Activated CD8-positive, alpha-beta T cell treated with anti-CD3 and anti-CD28 coated beads for 36 hours (primary cell): ENCODE results near the gene LRRTM4. TPM values are rescaled to one million over a fixed set of nuclear protein-coding genes. Genes with fewer than 3 reads are reported as not detected.

Experiments
- ATAC-seq: fragments of 200-7000 bp; cut with Tn5 transposase; one replicate; pipeline ENCODE4 v1.10.0; 2021; ENCODE audit warnings: mild to moderate bottlenecking, moderate library complexity
- CTCF ChIA-PET: fragments of 350-600 bp; sonication (Branson Sonifier 250); formaldehyde crosslinking; loops from one replicate; lab custom pipeline; 2021; ENCODE audit warnings: antibody characterized with exemption; lab: Charles Lee
- POLR2A ChIA-PET: fragments of 350-600 bp; sonication (Branson Sonifier 250); formaldehyde crosslinking; loops from one replicate; lab custom pipeline; 2021; ENCODE audit warnings: antibody characterized with exemption; lab: Charles Lee
- DNase-seq: peaks from one replicate; pipeline ENCODE4 v3.0.0-alpha.2; 2020
- H3K27ac Mint-ChIP-seq: one replicate; pipeline ENCODE4 v1.8.0; 2021; ENCODE audit warnings: mild to moderate bottlenecking, mixed read lengths
- H3K27me3 Mint-ChIP-seq: one replicate; pipeline ENCODE4 v1.8.0; 2021; ENCODE audit warnings: mixed read lengths
- H3K36me3 Mint-ChIP-seq: one replicate; pipeline ENCODE4 v1.8.0; 2021; ENCODE audit warnings: low read depth, mixed read lengths
- H3K4me1 Mint-ChIP-seq: one replicate; pipeline ENCODE4 v1.8.0; 2021; ENCODE audit warnings: low read depth, mixed read lengths
- H3K4me3 Mint-ChIP-seq: one replicate; pipeline ENCODE4 v1.8.0; 2021; ENCODE audit warnings: mild to moderate bottlenecking, moderate library complexity, mixed read lengths
- H3K9me3 Mint-ChIP-seq: one replicate; pipeline ENCODE4 v1.8.0; 2021; ENCODE audit warnings: mixed read lengths
- intact Hi-C: fragments of 100-400 bp; cut with micrococcal nuclease; formaldehyde crosslinking; loops from one replicate; pipeline ENCODE4 v1.10.0; 2022
- total RNA-seq, 2 experiments: library from RNA; stranded (reverse); gene quantifications; one replicate each; pipeline ENCODE4 v1.2.3, GENCODE V29; 2021
- TF ChIP-seq, protein P1 (sequence below): fragments of 200-600 bp; IDR thresholded peaks from one replicate; pipeline ENCODE4 v1.8.0; 2022; ENCODE audit warnings: antibody characterized with exemption, mild to moderate bottlenecking

Gene LRRTM4
- total RNA-seq, 2 experiments from 2014 or later: not detected

DNA sequence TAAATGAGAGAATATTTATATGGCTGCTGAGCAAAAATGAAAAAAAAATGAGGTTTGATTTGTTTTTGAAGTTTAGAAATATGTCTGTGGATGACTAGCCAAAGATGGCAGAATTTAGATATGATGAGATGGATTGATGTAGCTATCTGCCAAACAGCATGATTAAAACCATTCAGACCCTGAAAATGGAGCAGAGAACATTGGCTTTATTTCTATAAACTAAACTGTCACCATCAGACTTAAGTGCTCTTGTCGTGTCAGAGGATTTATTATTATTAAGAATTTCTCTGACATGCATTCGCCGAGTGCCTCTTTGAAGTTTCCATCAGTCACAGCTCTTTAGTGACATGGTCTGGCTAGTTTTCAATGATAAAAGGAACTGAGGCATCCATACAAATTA is 151.7 kb downstream of the LRRTM4 start:
- intact Hi-C loops: no loop called here
- Mint-ChIP-seq H3K27ac (no peak overlapping the region), H3K9me3 (peaks cover 10% of the 10 kb centered on the region), H3K4me3 (no peak overlapping the region), H3K4me1 (no peaks in the 10 kb centered on the region), H3K27me3 (no peaks in the 10 kb centered on the region), H3K36me3 (no peaks in the 10 kb centered on the region)
- ATAC-seq (no peak), DNase-seq (no peak)
- TF ChIP-seq, protein P1, sequence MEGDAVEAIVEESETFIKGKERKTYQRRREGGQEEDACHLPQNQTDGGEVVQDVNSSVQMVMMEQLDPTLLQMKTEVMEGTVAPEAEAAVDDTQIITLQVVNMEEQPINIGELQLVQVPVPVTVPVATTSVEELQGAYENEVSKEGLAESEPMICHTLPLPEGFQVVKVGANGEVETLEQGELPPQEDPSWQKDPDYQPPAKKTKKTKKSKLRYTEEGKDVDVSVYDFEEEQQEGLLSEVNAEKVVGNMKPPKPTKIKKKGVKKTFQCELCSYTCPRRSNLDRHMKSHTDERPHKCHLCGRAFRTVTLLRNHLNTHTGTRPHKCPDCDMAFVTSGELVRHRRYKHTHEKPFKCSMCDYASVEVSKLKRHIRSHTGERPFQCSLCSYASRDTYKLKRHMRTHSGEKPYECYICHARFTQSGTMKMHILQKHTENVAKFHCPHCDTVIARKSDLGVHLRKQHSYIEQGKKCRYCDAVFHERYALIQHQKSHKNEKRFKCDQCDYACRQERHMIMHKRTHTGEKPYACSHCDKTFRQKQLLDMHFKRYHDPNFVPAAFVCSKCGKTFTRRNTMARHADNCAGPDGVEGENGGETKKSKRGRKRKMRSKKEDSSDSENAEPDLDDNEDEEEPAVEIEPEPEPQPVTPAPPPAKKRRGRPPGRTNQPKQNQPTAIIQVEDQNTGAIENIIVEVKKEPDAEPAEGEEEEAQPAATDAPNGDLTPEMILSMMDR: no peak
- POLR2A ChIA-PET: no interaction called here
- CTCF ChIA-PET: no interaction called here

DNA sequence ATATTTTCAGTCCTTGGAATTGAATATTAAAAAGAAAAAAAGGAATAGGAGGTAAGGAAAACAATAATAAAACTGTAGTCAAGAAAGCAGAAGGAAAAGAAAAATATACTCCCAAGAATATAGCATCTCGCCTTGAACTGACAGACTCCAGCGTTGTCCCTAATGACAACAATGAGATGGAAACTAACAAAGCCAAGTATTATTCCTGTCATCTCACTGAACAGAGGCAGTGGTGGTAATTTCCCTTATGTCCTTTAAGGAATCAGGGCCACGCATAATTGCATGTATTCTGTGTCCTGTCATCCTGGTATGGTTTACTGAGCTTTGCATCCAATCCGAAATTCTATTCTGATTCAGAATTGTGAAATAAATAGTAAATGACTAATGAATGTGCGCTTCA is 158.9 kb downstream of the LRRTM4 start:
- ChIA-PET POLR2A (no interaction called here), CTCF (no interaction called here)
- DNase-seq (no peak), ATAC-seq (no peak)
- no peak overlapping the region for H3K27ac Mint-ChIP-seq
- TF ChIP-seq, protein P1: no peak
- no peak overlapping the region for H3K4me3 Mint-ChIP-seq
- no peaks in the 10 kb centered on the region for H3K4me1 Mint-ChIP-seq
- H3K27me3 Mint-ChIP-seq: no peaks in the 10 kb centered on the region
- intact Hi-C loops: no loop called here
- no peaks in the 10 kb centered on the region for H3K36me3 Mint-ChIP-seq
- peaks cover 8% of the 10 kb centered on the region for H3K9me3 Mint-ChIP-seq

DNA sequence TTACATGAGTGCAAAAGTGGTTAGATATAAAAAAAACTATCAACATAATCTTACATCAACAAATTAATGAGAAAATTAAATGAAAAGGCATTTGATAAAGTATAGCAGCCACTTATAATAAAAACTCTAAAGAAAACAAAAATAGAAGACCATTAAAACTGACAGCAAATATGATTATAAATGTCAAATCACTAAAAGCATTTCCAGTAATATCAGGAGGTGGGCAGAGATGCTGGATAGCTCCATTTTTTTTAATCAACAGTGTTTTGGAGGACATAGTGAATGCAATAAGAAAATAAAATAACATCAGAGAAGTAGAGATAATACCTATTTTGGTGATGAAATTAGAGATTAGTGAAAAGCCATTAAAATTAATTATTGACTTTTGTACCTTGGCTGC is 173.4 kb downstream of the LRRTM4 start:
- Mint-ChIP-seq H3K4me3 (no peak overlapping the region), H3K9me3 (peaks cover 8% of the 10 kb centered on the region), H3K27ac (no peak overlapping the region), H3K4me1 (no peaks in the 10 kb centered on the region), H3K27me3 (no peaks in the 10 kb centered on the region), H3K36me3 (no peaks in the 10 kb centered on the region)
- DNase-seq (no peak), ATAC-seq (no peak)
- POLR2A ChIA-PET: no interaction called here
- CTCF ChIA-PET: no interaction called here
- TF ChIP-seq, protein P1: no peak
- intact Hi-C loops: no loop called here

DNA sequence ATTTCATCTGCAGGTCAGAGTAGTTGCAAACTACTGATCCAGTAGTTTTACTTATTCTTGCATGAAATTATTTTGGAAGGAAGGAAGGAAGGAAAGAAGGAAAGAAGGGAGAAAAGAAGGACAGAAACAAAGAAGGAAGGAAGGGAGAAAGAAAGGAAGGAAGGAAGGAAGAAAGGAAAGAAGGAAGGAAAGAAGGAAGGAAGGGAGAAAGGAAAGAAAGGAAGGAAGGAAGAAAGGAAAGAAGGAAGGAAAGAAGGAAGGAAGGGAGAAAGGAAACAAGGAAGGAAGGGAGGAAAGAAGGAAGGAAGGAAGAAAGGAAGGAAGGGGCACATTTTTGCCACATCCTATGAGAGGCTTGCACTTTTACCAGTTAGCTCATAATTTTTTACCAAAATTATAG is 186.2 kb downstream of the LRRTM4 start:
- no peaks in the 10 kb centered on the region for H3K36me3 Mint-ChIP-seq
- no peak for DNase-seq
- intact Hi-C loops: no loop called here
- no peak for ATAC-seq
- ChIA-PET CTCF (no interaction called here), POLR2A (no interaction called here)
- no peak overlapping the region for H3K27ac Mint-ChIP-seq
- no peaks in the 10 kb centered on the region for H3K27me3 Mint-ChIP-seq
- TF ChIP-seq, protein P1: no peak
- no peaks in the 10 kb centered on the region for H3K4me1 Mint-ChIP-seq
- H3K4me3 Mint-ChIP-seq: no peak overlapping the region
- H3K9me3 Mint-ChIP-seq: peaks cover 18% of the 10 kb centered on the region

DNA sequence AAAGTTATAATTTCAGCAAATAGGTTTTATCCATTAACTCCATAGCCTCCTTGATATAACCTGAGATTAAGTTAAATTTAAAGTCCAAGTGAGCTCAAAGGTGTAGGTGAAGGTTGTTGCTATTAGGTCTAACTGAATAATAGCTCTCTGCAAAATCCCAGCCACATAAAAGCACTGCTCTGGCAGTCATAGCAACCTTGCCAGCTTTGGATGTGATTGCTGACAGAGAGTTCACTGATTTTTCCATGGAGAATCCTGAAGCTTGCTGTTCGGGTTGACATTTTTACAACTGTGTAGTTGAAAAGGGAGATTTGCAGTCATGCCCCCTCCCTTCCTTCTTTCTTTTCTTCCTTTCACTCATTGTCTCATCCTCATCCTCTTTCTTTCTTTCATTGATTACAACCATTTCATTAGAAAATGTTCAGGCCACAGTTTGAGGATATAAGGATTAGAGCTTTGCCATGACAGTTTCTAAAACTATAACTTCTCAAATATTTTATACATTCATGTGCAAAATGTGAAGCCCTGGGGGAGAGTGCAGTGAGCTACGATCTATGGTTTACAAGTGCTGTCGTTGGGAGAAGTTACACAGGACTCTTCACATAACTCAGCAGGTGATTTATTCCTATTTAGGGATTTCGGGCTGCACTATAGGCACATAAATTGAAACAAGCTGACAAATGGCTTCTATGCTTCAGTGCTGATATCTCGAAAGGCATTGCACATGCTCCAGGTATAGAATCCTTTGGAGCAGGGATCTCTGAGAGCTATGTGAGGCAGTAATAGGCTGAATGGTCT is 193.8 kb downstream of the LRRTM4 start:
- DNase-seq (no peak), ATAC-seq (no peak)
- no peaks in the 10 kb centered on the region for H3K36me3 Mint-ChIP-seq
- no peak overlapping the region for H3K4me3 Mint-ChIP-seq
- H3K27me3 Mint-ChIP-seq: no peaks in the 10 kb centered on the region
- intact Hi-C loops: no loop called here
- no peaks in the 10 kb centered on the region for H3K4me1 Mint-ChIP-seq
- H3K27ac Mint-ChIP-seq: no peak overlapping the region
- CTCF ChIA-PET: no interaction called here
- TF ChIP-seq, protein P1: no peak
- POLR2A ChIA-PET: no interaction called here
- H3K9me3 Mint-ChIP-seq: peaks cover 19% of the 10 kb centered on the region
